ENCODE results near the gene EXOC1L. TPM values are rescaled to one million over a fixed set of nuclear protein-coding genes. Genes with fewer than 3 reads are reported as not detected.

EXOC1L gene
- total RNA-seq, 2 experiments from 2014 or later = not detected

DNA sequence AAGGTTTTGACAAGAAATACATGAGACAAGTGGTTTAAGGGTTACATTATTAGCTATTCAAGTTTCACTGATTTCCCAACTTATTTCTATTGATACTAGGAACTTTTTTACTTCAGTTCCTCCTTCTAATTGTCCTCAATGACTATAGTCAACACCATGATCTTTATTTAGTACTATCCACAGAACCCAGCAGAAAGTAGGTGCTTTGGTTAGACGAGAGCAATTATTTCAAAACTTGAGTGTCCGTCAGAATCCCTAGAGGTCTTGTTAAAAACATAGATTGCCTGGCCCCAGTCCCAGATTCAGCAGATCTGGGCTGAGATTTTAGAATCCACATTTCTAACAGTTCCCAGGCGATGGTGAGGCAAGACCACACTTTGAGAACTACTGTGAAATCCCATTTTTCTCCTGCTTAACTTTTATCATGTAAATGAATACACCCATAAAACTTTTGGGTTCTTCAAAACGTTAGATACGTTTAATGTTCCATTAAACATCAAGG, 51.8 kb downstream of the EXOC1L start:
- Mint-ChIP-seq H3K36me3 (ENCODE audit: low read depth) (peaks cover 33% of the 10 kb centered on the region), H3K27ac (no peak overlapping the region), H3K27me3 (no peaks in the 10 kb centered on the region), H3K4me3 (no peak overlapping the region), H3K9me3 (no peaks in the 10 kb centered on the region), H3K4me1 (peaks cover 9% of the 10 kb centered on the region)
- DNase-seq = no peak
- ChIA-PET CTCF (interaction anchor here (1.0 kb wide), 1 partner anchor 525 kb away, joined by 3 read pairs; the partner anchor contains the start of gene SRD5A3), POLR2A (no interaction called here)

DNA sequence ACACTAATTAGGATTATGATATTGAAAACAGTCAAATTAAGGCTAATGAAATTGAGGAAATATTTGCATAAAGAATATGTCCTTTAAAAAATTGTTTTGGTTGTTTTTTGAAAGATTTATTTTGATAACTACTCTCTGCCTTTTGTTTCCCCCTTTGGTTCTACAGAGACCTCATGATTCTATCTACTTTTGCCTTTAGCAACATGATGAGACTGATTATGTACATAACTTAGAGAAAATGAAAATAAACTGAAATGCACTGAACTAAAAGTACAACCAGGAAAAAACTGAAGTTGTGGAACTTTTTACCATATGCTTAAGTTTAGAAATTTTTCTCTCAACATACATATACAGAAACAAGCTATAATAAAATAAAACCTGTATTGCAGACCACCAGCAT, 55.2 kb downstream of the EXOC1L start:
- Mint-ChIP-seq H3K9me3 (no peaks in the 10 kb centered on the region), H3K36me3 (ENCODE audit: low read depth) (peaks cover 38% of the 10 kb centered on the region), H3K27me3 (no peaks in the 10 kb centered on the region), H3K4me3 (no peak overlapping the region), H3K27ac (no peak overlapping the region), H3K4me1 (no peaks in the 10 kb centered on the region)
- CTCF ChIA-PET = no interaction called here
- no peak for DNase-seq
- POLR2A ChIA-PET = no interaction called here

DNA sequence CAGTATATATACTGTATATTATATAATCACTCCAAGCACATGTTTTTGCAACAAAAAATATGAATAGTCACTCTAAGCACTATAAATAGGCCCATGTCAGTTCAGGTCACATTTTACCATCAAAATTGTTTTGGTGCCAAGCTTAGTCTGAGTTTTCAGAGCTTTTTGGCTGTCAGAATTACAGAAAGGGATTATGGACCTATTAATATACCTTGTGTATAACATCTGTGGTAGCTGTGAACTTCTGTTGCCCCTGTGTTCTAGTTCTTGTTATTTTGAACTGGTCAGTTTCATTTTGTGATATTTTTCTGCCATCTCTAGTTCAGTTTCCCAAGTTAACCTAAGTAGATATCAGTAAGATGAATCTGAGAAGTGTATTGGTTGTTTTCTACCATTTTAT, 56.8 kb downstream of the EXOC1L start:
- no peak for DNase-seq
- Mint-ChIP-seq H3K27me3 (no peaks in the 10 kb centered on the region), H3K4me1 (no peaks in the 10 kb centered on the region), H3K27ac (no peak overlapping the region), H3K36me3 (ENCODE audit: low read depth) (peaks cover 35% of the 10 kb centered on the region), H3K9me3 (no peaks in the 10 kb centered on the region), H3K4me3 (no peak overlapping the region)
- POLR2A ChIA-PET = no interaction called here
- CTCF ChIA-PET = interaction anchor here (2.6 kb wide), 1 partner anchor 10 kb away, joined by 7 read pairs; no protein-coding TSS in a partner anchor

- CTCF ChIA-PET = no interaction called here
Observed at GRCh38 chr4:55879224-55879623, 59.6 kb downstream of the EXOC1L start.

DNA sequence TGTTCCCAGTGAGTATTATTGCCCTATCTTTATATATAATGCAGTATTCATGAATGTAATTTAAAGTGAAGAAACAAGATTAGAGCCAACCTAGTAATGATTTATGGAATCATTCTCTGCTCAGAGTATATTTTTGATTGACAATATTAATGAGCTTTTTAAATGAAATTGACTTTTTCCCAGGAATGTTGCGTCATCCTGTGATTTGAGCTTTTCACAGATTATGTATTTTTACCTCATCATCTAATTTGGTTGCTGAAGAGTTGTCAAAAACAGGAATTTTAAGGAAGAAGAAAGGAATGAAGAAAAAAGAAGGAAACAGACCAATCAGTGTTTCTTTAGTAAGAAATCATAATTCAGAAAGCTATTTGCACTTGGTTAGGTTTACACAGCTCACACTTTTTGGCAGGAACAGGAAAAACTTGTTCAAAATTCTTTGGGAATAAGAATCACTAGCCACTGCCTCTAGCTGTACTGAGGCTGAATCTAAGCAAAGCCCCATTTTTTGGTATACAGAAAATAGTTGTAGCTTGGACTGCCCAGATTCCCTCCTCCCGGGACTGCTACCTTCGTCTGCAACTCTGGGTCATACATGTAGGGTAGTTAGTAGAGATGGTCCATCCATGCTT, 61.2 kb downstream of the EXOC1L start:
- CTCF ChIA-PET = interaction anchor here (0.6 to 1.0 kb wide), 2 partner anchors 17 to 1063 kb away, joined by 3 read pairs; no protein-coding TSS in a partner anchor
- Mint-ChIP-seq H3K9me3 (no peaks in the 10 kb centered on the region), H3K4me1 (no peaks in the 10 kb centered on the region), H3K27me3 (no peaks in the 10 kb centered on the region), H3K4me3 (no peak overlapping the region), H3K27ac (no peak overlapping the region), H3K36me3 (ENCODE audit: low read depth) (peaks cover 37% of the 10 kb centered on the region)
- POLR2A ChIA-PET = no interaction called here
- DNase-seq = no peak

More at GRCh38 chr4:55879224-55879623, 59.6 kb downstream of the EXOC1L start:
- no peak for DNase-seq
- Mint-ChIP-seq H3K9me3 (no peaks in the 10 kb centered on the region), H3K27me3 (no peaks in the 10 kb centered on the region), H3K36me3 (ENCODE audit: low read depth) (peaks cover 37% of the 10 kb centered on the region), H3K4me3 (no peak overlapping the region), H3K27ac (no peak overlapping the region), H3K4me1 (no peaks in the 10 kb centered on the region)
- POLR2A ChIA-PET = no interaction called here

DNA sequence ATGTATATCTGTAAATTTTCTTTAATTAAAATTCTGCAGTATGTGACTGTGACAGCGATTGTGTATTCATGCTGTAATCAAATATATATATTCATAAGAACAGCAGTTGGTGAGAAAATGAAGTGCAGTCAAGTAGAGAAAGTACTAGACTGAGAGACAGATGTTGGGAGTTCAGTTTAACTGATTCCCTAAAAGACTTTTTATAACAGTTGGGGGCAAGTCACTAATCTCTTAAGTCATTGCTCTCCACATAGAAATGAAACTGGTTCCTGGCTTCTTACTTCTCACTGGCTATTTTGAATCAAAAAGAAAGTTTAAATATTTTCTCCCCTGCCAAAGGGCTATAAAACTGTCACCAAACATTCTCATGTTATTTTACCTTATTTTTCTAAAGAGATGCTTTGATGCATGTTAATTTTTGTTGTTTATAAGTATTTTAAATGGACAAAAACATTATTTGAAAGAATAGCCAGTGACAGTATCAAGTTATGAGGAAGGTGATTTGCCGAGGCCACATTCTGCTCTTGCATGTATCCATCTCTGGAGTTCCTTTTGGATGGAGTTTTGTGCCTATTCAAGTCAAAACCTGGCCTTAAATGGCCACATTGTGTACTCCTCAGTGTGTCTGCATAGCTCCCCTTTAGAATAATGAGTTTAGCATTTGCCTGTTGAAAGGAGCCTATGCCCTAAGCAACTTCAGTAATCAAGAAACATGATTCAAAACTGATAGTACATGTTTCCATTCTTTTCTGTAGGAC, 64.7 kb downstream of the EXOC1L start:
- CTCF ChIA-PET = no interaction called here

GRCh38 chr4:55884851-55885219, 65.2 kb downstream of the EXOC1L start:
- Mint-ChIP-seq H3K36me3 (ENCODE audit: low read depth) (peaks cover 30% of the 10 kb centered on the region), H3K4me3 (no peak overlapping the region), H3K4me1 (peaks cover 4% of the 10 kb centered on the region), H3K27ac (no peak overlapping the region), H3K9me3 (no peaks in the 10 kb centered on the region), H3K27me3 (no peaks in the 10 kb centered on the region)
- POLR2A ChIA-PET = no interaction called here
- CTCF ChIA-PET = no interaction called here
- DNase-seq = no peak

More for the DNA sequence above, 64.7 kb downstream of the EXOC1L start:
- Mint-ChIP-seq H3K9me3 (no peaks in the 10 kb centered on the region), H3K27me3 (no peaks in the 10 kb centered on the region), H3K4me1 (peaks cover 4% of the 10 kb centered on the region), H3K27ac (no peak overlapping the region), H3K36me3 (ENCODE audit: low read depth) (peaks cover 30% of the 10 kb centered on the region), H3K4me3 (no peak overlapping the region)
- POLR2A ChIA-PET = no interaction called here
- no peak for DNase-seq

Other genes with a start within 250 kb of the EXOC1L start
- gene PDCL2, start 227.5 kb upstream of the EXOC1L start, total RNA-seq = not detected
- under 1 TPM; 0.67 to 0.87 TPM for gene NMU, start 183.5 kb upstream of the EXOC1L start, total RNA-seq
- 10 to 100 TPM; 30.3 to 32.3 TPM for gene EXOC1, start 33.9 kb downstream of the EXOC1L start, total RNA-seq
- 10 to 100 TPM; 19.1 to 22.7 TPM for gene CEP135, start 129.2 kb downstream of the EXOC1L start, total RNA-seq